GM19372 (cell line): Measurements from ENCODE around the gene L3MBTL2.

Source experiments
- ATAC-seq: cut with Tn5 transposase; IDR thresholded peaks from one replicate; pipeline ENCODE4 v1.9.1; 2021; ENCODE audit warnings: mild to moderate bottlenecking, low read depth, moderate library complexity; ENCODE audit not compliant: unreplicated experiment

L3MBTL2 gene

DNA sequence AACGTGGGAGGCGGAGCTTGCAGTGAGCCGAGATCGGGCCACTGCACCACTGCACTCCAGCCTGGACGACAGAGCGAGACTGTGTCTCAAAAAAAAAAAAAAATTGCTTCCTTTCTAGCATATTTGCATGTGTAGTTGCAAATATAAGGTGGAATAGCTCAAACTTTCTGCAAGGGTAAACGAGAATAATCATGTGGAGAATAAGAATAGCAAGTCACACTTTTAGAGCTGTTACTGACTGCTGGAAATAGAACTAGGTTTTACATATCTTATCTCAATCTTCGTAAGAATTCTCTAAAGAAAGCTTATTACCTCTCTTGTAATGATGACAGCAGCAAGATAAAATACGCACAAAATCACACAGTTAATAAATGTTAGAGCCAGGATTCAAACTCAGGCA lies 1.6 kb downstream of the L3MBTL2 start:
- ATAC-seq = no peak

DNA sequence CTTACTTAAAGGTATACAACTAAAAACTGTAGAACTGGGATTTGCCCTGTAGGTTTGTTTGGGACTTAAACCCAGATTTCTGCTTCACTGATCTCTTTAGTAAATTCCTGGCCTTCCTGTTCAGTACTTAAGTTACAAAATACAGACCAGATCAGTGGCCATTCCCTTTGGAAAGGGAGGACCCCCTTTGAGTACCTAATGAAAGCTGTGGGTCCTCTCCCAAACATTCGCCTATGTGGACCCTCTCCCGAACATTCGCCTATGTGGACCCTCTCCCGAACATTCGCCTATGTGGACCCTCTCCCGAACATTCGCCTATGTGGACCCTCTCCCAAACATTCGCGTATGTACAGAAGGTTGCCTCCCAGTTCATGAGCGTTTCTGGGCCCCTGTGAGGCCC lies 10.3 kb downstream of the L3MBTL2 start:
- ATAC-seq = no peak

DNA sequence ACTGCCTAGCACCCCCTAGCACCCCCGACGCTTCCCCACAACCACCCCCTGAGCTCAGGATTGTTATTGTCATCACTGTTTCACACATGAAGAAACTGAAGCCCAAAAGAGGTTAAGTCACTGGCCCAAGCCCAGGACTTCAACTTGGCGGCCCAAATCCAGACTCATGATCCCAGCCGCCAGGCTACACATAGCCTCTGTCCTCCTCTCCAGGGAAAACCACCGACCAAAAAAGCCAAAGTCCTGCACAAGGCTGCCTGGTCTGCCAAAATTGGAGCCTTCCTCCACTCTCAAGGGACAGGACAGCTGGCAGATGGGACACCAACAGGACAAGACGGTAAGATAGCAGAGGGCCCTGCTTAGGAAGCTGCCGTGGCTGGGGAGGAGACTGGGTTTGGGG lies 10.8 kb downstream of the L3MBTL2 start:
- ATAC-seq = no peak

DNA sequence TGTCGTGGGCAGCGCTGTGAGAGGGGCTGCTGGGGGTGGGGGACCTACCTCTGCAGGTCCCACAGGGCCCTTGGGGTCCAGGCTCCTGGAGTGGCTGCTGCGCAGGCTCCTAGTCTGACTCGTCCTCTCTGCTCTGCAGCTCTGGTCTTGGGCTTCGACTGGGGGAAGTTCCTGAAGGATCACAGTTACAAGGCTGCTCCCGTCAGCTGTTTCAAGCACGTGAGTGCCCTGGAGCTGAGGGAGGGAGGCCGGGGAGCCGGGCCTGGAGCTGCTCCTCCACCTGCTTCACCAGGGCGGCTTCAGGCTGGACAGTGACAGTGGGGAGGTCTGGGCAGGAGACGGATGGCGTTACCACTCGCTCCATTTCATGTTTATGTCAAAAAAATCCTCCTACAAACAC lies 11.9 kb downstream of the L3MBTL2 start:
- ATAC-seq = no peak

DNA sequence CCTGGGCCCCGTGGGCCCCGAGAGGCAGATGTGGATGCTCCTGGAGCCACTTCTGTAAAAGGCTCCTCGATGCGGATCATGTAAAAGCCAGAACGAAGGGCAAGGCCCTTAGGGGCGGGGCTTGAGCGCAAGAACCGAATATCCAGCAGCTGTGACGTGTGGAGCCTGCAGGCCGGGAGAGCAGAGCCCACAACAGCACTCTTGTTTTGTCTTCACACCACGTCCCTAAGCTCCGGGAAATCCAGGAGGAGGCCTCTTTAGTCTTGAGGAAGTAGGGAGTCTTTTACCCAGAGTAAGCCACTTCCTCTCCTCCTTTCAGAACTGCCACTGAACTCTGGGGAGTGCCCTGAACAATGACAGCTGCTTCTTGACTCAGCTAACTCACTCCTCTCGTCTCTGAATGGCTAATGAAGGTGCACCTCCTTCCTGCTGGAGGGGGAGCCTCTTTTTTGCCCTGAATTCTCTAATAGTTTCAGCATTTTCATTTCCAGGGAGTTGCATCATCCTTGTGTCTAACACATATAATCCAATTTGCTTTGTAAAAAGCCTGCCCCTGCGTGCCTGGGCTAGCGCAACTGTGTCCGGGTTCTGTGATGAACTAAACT lies 12.5 kb downstream of the L3MBTL2 start:
- ATAC-seq = no peak

DNA sequence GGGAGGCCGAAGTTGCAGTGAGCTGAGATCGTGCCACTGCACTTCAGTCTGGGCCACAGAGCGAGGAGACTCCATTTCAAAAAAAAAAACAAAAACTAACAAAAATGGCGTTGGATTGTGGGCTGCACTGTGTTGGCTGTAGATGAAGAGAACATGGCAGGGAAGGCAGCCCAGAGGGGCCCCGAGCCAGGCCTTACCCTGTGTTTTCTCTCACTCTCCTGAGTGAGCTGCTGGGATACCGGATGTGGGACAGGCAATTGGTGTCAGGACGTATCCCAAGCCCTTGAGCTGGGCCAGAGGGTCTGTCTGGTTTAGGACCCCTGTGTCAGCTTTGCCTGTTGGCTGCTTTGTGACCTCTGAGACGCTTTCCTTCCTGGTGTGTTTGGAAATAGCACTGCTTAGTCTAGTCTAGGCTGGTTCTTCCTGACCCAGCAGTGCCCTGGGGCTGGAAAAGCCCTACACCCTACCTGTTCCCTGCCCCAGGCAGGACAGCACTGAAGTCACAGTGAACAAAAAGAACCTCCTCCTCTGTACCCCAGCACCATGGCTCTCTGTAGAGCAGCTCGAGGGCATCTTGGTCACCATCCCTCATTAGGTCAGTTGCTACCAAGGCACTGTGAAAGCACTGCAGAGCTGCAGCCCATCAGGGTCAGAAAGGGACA lies 17.9 kb downstream of the L3MBTL2 start:
- ATAC-seq = no peak

DNA sequence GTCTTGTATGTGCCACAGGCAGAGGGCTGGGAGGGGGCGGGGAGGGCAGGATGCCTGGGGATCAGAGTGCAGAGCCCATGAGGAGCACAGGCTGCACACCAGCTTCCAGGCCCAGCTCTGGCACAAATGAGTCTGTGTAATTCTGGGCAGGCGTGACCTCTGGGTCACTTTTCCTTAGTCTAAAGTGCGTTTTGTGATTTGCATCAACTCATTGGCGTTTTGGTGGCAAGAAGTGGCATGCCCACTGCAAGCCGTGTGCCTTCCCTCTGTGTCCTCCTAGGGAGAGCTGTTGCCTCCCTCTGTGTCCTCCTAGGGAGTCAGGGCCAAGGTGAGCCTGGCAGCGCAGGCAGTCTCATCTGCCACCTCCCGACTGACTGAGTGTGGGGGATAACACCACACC lies 18.4 kb downstream of the L3MBTL2 start:
- no peak for ATAC-seq

DNA sequence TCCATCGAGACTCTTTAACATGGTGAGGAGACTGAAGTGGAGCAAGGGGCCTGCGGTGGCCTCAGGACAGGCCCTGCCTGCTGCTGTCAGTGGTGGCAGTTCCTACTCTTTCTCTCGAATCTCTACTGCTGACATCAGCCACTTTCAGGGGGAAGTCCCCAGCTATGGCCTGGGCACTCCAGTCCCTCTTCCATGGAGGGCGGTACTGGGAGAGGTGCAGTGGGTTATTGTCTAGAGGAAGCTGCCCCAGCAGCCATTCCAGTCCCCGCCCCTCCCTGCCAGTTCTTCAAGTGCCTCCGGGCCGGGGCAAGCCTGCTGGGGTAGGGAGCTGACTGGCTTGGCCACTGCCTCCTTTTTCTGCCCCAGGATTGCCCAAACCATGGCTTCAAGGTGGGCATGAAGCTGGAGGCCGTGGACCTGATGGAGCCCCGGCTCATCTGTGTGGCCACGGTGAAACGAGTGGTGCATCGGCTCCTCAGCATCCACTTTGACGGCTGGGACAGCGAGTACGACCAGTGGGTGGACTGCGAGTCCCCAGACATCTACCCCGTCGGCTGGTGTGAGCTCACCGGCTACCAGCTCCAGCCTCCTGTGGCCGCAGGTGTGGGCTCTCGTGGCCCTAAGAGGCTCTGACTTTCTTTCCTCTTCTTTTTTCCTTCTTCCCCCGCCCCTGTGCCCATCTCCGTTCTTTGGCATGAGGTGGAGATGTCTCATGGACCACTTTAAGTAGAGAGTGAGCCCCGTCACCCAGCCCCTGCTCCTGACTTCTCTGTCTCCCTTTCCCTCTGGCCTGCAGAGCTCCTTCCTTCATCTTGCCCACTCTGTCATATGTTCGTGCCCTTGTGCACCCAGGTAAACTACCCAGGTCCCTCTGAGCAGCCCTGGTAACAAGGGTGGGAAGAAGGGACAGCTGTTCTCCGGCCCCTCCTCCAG lies 21.9 kb downstream of the L3MBTL2 start:
- no peak for ATAC-seq

DNA sequence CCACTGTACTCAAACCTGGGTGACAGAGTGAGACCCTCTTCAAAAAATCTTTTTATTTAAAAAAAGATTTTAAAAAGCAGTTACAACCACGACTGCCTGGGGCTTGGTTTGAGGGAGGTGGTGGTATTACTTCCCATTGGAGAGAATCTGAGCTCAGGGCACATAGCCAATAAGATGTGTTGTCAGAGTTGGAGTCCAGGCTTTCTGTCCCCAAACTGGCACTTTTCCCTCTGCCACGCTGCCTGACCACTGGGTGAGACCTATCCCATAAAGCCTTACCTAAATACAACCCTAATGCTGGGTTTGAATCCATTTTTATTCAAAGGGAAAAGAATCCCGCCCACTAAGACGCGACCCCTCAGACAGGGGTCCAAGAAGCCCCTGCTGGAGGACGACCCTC lies 24.1 kb downstream of the L3MBTL2 start:
- no peak for ATAC-seq

DNA sequence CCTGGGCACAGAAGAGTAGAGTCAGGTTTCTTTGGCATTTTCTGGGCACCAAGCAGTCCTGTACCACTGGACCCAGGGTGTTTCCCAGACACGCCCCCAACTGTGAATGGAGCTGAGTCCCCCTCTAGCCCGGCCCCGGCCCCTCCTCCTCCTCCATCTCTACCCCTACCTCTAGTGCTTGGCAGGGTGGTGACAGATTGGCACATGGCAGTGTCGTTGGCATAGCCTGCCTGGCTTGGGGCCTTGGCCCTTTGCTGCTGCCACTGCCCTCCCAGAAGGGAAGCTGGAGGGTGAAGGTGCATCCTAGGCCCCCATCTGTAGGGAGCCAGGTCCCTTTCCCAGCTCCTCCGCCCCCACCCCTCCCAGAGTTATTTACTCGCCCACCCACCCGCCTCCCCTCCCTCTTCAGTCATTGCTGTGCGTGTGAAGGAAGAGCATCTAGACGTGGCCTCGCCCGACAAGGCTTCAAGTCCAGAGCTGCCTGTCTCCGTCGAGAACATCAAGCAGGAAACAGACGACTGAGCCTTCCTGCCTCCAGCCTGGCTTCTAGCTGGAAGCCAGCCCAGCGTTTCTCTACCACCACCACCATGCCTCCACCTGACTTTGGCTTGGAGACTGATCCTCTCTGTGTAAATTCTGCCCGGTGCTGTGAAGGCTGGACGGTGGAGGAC lies 24.8 kb downstream of the L3MBTL2 start:
- no peak for ATAC-seq

DNA sequence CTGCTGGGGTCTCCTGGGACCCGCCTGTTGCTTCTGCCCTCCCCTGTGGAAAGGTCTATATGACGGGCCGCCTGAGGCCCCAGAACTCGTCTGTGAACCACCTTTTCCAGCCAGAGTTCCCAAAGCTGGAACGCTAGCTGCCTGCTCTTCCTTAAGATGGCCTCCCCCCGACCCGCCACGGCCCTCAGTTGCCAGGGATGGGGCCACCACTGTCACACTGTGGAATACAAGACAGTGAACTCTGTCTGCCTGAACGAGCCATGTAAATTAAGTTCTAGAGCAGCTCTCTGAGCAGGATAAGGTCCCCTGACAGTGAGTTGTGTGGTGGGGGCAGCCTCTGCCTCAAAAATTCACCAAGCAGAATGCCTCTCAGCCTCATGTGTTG lies 25.3 kb downstream of the L3MBTL2 start:
- ATAC-seq = no peak

DNA sequence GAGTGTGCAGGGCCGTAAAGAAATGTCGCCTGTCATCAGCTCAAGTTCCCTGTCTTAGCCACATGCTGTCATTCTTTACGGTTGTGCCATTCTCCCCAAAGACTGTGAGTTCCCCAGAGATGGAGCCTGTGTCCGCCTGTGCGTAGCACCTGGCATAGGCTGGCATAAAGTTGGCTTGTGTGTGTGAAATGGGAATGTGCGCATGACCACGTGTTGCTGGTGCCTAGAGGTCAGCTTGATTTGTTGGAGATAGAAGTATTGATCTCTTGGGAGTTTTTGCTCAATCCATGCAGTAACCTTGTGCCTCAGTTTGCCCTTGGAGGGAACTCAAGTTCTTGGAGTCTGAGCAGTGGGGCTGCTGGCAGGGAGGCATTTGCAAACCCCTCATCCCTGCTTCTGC lies 26.3 kb downstream of the L3MBTL2 start:
- ATAC-seq = no peak

DNA sequence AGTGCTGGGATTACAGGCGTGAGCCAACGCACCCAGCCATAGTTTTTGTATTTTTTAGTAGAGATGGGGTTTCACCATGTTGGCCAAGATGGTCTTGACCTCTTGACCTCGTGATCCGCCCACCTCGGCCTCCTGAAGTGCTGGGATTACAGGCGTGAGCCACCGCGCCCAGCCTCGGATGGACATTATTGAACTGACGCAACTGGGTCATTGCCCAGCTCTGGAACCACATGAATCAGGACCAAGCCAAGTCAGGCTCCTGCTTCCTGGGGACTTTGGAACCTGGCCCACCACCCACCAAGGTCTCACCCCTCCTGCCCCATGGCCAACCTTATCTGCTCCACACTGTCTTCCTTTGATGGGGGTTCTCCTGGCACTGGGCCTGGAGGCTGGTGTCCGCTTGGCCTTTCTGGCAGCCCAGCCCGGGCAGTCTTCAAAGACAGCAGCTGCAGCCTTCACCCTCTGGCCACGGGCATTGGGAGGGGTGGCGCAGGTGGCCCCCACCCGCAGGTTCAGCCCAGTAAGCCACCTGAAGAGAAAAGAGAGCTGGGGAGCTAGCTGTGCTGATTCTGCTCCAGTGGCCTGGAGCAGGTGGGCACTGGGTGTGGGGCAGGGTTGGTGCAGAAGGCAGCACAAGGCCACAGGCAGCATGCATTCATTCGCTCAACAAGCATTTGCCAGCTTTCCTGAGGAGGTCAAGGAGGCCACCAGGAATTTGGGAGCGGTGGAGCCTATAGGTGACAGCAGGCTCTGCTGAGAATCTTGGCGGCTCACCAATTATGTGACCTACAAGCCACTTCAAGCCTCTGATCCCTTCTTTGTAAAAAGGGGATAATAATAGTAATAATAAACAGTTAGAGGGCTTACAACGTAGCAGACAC lies 29.9 kb downstream of the L3MBTL2 start:
- ATAC-seq = no peak

DNA sequence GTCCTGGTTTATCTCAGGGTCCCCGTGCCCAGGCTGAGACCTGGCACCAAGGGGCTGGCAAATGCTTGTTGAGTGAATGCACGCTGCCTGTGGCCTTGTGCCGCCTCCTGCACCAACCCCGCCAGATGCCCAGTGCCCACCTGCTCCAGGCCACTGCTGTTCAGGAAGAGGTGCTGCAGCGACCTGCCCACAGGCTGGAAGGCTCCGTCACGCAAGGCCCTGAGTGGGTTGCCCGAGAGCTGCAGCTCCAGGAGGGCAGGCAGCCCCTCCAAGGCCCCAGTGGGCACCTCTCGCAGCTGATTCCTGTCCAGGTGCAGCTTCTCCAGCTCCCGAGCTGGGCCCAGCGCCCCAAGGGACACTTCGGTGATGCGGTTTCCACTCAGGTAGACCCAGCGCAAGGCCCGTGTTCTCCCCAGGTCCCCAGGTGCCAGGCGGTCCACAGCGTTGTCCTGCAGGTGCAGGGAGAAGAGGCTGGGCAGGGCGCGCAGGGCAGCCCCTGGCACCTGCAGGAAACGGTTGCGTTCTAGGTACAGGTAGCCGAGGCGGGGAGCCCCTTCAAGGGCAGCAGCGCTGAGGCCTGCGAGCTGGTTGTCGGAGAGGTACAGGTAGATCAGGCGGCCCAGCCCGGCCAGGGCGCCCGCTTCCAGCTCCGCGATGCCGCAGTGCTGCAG lies 32.1 kb downstream of the L3MBTL2 start:
- no peak for ATAC-seq

DNA sequence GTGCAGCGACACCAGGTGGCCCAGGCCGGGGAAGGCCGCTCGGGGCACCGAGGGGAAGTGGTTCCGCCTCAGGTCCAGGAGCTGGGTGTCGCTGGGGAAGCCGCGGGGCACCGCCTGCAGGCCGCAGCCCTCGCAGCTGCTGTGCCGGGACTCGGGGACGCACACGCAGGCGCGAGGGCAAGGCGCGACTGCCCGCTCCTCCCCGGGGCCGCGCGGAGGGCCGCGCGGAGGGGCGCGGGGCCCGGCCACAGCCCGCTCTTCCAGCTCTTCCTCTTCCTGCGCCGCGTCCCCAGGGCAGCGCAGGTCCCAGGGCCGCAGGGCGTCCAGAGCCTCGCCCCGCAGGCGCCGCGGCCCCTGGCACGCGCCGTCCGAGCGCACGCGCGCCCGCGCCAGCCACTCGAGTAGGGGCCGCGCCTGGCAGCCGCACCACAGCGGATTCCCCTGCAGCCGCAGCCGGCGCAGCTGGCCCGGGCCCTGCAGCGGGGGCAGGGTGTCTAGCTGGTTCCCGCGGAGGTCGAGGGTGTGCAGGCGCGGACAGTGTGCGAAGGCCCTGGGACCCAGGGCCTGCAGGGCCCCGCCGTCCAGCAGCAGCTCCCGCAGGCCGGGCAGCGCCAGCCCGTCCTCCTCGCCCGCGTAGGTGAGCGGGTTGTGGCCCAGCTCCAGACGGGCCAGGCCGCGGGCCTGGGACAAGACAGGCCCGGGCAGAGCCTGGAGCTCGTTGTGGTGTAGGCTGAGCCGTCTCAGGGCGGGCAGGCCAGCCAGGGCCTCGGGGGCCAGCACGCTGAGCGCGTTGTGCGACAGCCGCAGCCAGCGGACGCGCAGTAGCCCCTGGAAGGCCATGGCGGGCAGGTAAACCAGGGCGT lies 32.8 kb downstream of the L3MBTL2 start:
- peak; percentile 75 for ATAC-seq

DNA sequence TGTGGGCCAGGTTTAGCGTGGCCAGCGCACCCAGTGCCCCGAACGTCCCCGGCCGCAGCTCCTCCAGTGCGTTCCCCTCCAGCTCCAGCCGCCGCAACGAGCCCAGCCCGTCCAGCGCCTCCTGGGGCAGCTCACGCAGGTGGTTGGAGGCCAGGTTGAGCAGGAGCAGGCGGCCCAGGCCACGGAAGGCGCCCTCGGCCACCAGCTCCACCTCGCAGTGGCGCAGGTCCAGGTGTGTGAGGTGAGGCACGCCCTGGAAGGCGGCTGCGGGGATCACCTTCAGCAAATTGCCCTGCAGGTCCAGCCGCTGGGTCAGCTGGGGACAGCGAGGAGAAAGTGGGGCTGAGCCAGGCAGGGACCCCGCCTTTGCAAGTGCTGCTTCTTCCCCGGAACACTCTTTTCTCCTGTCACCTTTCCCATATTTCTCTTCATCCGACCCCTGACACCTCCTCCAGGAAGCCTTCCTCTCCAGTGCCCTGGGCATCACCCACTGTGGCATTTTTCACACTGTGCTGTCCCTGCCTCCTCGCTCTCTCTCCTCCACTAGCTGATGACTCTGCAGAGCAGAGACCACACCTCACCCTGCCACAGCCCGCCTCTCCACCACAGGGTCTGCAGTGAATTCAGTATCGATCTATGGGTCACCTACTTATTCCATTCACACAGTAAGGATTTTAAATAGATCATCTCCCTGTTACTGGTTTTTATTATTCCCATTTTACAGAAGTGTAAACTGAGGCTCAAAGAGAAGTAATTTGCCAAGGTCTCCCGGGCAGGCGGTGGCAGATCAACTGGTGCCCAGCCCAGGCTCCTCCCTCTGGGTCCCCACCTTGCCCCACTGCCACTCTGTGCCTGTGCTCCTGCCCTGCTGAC lies 33.7 kb downstream of the L3MBTL2 start:
- ATAC-seq = no peak

DNA sequence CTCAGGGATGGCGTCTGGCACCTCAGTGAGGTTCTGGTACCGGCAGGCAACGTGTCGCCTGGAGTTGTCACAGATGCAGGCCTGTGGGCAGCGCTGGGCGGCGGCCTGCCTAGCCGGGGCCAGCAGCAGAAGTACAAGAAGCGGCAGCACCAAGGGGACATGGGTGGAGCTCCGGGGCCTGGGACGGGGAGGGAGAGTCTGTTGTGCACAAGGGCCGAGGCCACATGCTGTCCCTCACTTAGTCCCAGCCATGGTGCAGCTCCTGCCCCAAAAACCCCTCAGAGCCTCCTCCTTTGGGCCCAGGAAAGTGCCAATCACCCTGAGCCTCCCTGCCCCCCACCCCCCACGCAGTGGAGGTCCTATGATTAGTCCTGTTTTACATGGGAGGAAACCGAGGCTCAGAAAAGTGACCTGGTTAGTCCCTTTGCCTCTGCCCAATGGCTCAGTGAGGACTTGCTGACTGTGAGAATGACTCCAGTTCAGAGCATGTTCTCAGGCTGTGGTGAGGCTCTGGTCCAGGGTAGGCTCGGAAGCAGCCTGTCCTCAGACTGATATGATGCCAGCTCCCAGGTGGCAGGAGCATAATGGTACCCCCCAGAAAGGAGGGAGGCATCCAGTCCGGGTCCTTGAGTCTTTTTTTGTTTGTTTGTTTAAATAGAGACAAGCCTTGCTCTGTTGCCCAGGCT lies 34.5 kb downstream of the L3MBTL2 start:
- no peak for ATAC-seq
